Breast epithelium (tissue), 3 donors: ENCODE data around the gene BRAF.

Experiments
- POLR2A ChIP-seq: fragments of 450-650 bp; IDR thresholded peaks from one replicate; pipeline ENCODE4 v1.6.1; 2016; ENCODE audit warnings: antibody characterized with exemption, mild to moderate bottlenecking, moderate library complexity
- POLR2AphosphoS5 ChIP-seq, 3 donors: sonication (generic); formaldehyde crosslinking; IDR thresholded peaks; one replicate each; pipeline ENCODE4 v1.6.1; 2017; ENCODE audit warnings: antibody characterized with exemption in 3 of 3
- TF ChIP-seq, protein P1 (sequence below), 3 donors: fragments of 450-650 bp; IDR thresholded peaks; one replicate each; pipeline ENCODE4 v1.5.1; 2016 to 2017; ENCODE audit warnings: antibody characterized with exemption in 3 of 3, mild to moderate bottlenecking in 3 of 3, moderate library complexity in 3 of 3

DNA sequence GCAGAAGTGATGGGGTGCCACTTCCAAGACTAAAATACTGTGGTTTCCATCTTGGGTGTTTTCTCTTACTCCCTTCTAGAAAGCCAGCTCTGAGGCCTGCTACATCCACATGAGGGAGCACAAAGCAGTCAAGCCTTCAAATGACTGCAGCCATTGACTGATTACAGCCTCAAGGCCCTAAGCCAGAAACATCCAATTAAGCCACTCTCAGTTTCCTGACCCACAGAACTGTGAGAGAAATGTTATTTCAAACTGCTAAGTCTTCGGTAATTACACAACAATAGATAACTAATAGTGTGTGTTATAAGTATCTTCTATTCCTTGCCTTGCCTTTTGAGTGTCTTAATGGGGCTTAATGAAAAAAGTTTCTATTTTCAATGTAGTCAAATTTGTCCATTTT lies 24.8 kb downstream of the BRAF start:
- TF ChIP-seq, protein P1, sequence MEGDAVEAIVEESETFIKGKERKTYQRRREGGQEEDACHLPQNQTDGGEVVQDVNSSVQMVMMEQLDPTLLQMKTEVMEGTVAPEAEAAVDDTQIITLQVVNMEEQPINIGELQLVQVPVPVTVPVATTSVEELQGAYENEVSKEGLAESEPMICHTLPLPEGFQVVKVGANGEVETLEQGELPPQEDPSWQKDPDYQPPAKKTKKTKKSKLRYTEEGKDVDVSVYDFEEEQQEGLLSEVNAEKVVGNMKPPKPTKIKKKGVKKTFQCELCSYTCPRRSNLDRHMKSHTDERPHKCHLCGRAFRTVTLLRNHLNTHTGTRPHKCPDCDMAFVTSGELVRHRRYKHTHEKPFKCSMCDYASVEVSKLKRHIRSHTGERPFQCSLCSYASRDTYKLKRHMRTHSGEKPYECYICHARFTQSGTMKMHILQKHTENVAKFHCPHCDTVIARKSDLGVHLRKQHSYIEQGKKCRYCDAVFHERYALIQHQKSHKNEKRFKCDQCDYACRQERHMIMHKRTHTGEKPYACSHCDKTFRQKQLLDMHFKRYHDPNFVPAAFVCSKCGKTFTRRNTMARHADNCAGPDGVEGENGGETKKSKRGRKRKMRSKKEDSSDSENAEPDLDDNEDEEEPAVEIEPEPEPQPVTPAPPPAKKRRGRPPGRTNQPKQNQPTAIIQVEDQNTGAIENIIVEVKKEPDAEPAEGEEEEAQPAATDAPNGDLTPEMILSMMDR (IDR thresholded peaks at IDR 0.05), result no peak
- no peak for TF ChIP-seq POLR2AphosphoS5 (IDR thresholded peaks at IDR 0.05)
- no peak for TF ChIP-seq POLR2A
